Left kidney (tissue), 2 donors: ENCODE measurements around the gene ZNF772. TPM values are rescaled to one million over a fixed set of nuclear protein-coding genes. Genes with fewer than 3 reads are reported as not detected.
A peak's percentile ranks its signal among the peaks of the same experiment; 100 is the strongest.

Experiments
- DNase-seq: peaks from one replicate; pipeline ENCODE4 v3.0.0-alpha.2; 2013
- polyA plus RNA-seq: library from polyadenylated mRNA; unstranded; fragments of 120-200 nt; gene quantifications from one replicate; pipeline ENCODE4 v1.2.1, GENCODE V29; 2013; ENCODE audit not compliant: insufficient read length

The ZNF772 gene
- polyA plus RNA-seq, 1 donor = 27.2 TPM

GRCh38 chr19:57436417-57436816 is 40.9 kb downstream of the ZNF772 start:
- DNase-seq = peak; percentile 4

- peak; percentile 99 for DNase-seq
Observed at GRCh38 chr19:57435062-57435978, 42.0 kb downstream of the ZNF772 start, which contains the start of gene ZNF749. ZNF749 (plus strand) TSS chr19:57435325; CDS start chr19:57435579, 254 bp downstream.

- peak; percentile 5 for DNase-seq
Observed at GRCh38 chr19:57434386-57435061, 42.8 kb downstream of the ZNF772 start.

GRCh38 chr19:57421037-57421436 is 56.3 kb downstream of the ZNF772 start:
- DNase-seq = no peak

- DNase-seq = no peak
Observed at GRCh38 chr19:57419439-57419838, 57.9 kb downstream of the ZNF772 start.

Other genes starting within 250 kb of the ZNF772 start
- gene AURKC, start 246.5 kb downstream of the ZNF772 start, polyA plus RNA-seq = 5.1 TPM
- gene ZNF805, start 236.9 kb downstream of the ZNF772 start, polyA plus RNA-seq = 7.6 TPM
- gene ZNF460, start 197.1 kb downstream of the ZNF772 start, polyA plus RNA-seq = 3.9 TPM
- gene ZNF543, start 157.1 kb downstream of the ZNF772 start, polyA plus RNA-seq = 10.0 TPM
- gene ZNF304, start 126.3 kb downstream of the ZNF772 start, polyA plus RNA-seq = 20.0 TPM
- 14.6 TPM for gene TRAPPC2B, start 114.0 kb downstream of the ZNF772 start, polyA plus RNA-seq
- 7.3 TPM for gene ZNF547, start 114.0 kb downstream of the ZNF772 start, polyA plus RNA-seq
- gene ZNF548, start 87.7 kb downstream of the ZNF772 start, polyA plus RNA-seq = 34.8 TPM
- 17.7 TPM for gene ZNF17, start 66.4 kb downstream of the ZNF772 start, polyA plus RNA-seq
- 15.2 TPM for gene ZNF749, start 42.2 kb downstream of the ZNF772 start, polyA plus RNA-seq
- 7.6 TPM for gene VN1R1, start 20.4 kb downstream of the ZNF772 start, polyA plus RNA-seq
- 26.3 TPM for gene ZNF419, start 10.2 kb upstream of the ZNF772 start, polyA plus RNA-seq
- gene ZNF773, start 22.4 kb upstream of the ZNF772 start, polyA plus RNA-seq = 16.6 TPM
- gene ZNF549, start 49.8 kb upstream of the ZNF772 start, polyA plus RNA-seq = 20.9 TPM
- gene ZNF550, start 82.3 kb upstream of the ZNF772 start, polyA plus RNA-seq = 22.9 TPM
- 9.3 TPM for gene ZNF416, start 101.3 kb upstream of the ZNF772 start, polyA plus RNA-seq
- 24.8 TPM for gene ZIK1, start 106.6 kb upstream of the ZNF772 start, polyA plus RNA-seq
- gene ZNF530, start 122.3 kb upstream of the ZNF772 start, polyA plus RNA-seq = 7.2 TPM
- gene ZNF134, start 136.7 kb upstream of the ZNF772 start, polyA plus RNA-seq = 31.3 TPM
- gene ZNF211, start 155.6 kb upstream of the ZNF772 start, polyA plus RNA-seq = 48.8 TPM
- gene ZSCAN4, start 191.4 kb upstream of the ZNF772 start, polyA plus RNA-seq = 0.17 TPM
- gene ZNF551, start 204.4 kb upstream of the ZNF772 start, polyA plus RNA-seq = 20.3 TPM
- gene ZNF154, start 231.6 kb upstream of the ZNF772 start, polyA plus RNA-seq = 42.4 TPM